IPS-20b (cell line): ENCODE measurements around the gene OR6B2.

Source experiments
- H3K27ac ChIP-seq: one replicate; pipeline ENCODE4 v1.5.1; 2013; ENCODE audit warnings: low read length
- H3K27me3 ChIP-seq: 2 replicates; pipeline ENCODE4 v1.6.1; 2013; ENCODE audit warnings: mild to moderate bottlenecking, low read length, inconsistent platforms; ENCODE audit not compliant: insufficient read depth
- H3K36me3 ChIP-seq: 2 replicates; pipeline ENCODE4 v1.6.1; 2013; ENCODE audit warnings: low read depth, mild to moderate bottlenecking, inconsistent platforms, low read length, moderate library complexity; ENCODE audit not compliant: insufficient read depth
- H3K4me1 ChIP-seq: 2 replicates; pipeline ENCODE4 v1.6.1; 2013; ENCODE audit warnings: mild to moderate bottlenecking, control low read depth, inconsistent platforms, low read length, moderate library complexity; ENCODE audit not compliant: insufficient read depth
- H3K4me3 ChIP-seq: 2 replicates; pipeline ENCODE4 v1.5.1; 2013; ENCODE audit warnings: mild to moderate bottlenecking, low read length, inconsistent platforms
- H3K9ac ChIP-seq: 2 replicates; pipeline ENCODE4 v1.6.1; 2013; ENCODE audit warnings: low read depth, mild to moderate bottlenecking, inconsistent platforms, low read length, moderate library complexity
- H3K9me3 ChIP-seq: 2 replicates; pipeline ENCODE4 v1.6.1; 2013; ENCODE audit warnings: mild to moderate bottlenecking, low read depth, low read length, inconsistent platforms; ENCODE audit not compliant: insufficient read depth

The OR6B2 gene

GRCh38 chr2:240030379-240031094, at the start of gene OR6B2:
Gene OR6B2 (minus strand): TSS chr2:240030429. CDS start chr2:240030429, 0 bp downstream.
- Histone ChIP-seq H3K9ac (no peak within 1 kb of the TSS), H3K4me3 (no peak within 1 kb of the TSS), H3K36me3 (no peaks in the 10 kb centered on the region), H3K4me1 (no peaks in the 10 kb centered on the region), H3K9me3 (no peaks in the 10 kb centered on the region), H3K27me3 (peaks cover 37% of the 10 kb centered on the region), H3K27ac (no peak within 1 kb of the TSS)

GRCh38 chr2:240078631-240079030, 48.4 kb upstream of the OR6B2 start:
- H3K9ac ChIP-seq, result no peak overlapping the region

GRCh38 chr2:240077442-240077841, 47.2 kb upstream of the OR6B2 start:
- Histone ChIP-seq H3K9ac (no peak overlapping the region), H3K4me1 (no peaks in the 10 kb centered on the region), H3K27ac (no peak overlapping the region), H3K9me3 (peaks cover 37% of the 10 kb centered on the region), H3K4me3 (no peak overlapping the region), H3K27me3 (no peaks in the 10 kb centered on the region), H3K36me3 (no peaks in the 10 kb centered on the region)

More at GRCh38 chr2:240078631-240079030, 48.4 kb upstream of the OR6B2 start:
- no peaks in the 10 kb centered on the region for H3K27me3 ChIP-seq
- peaks cover 37% of the 10 kb centered on the region for H3K9me3 ChIP-seq
- H3K36me3 ChIP-seq, result no peaks in the 10 kb centered on the region
- H3K4me1 ChIP-seq, result no peaks in the 10 kb centered on the region
- H3K4me3 ChIP-seq, result no peak overlapping the region
- H3K27ac ChIP-seq, result no peak overlapping the region

GRCh38 chr2:240074545-240074944, 44.3 kb upstream of the OR6B2 start:
- no peaks in the 10 kb centered on the region for H3K4me1 ChIP-seq
- no peaks in the 10 kb centered on the region for H3K36me3 ChIP-seq
- peaks cover 32% of the 10 kb centered on the region for H3K9me3 ChIP-seq
- no peak overlapping the region for H3K9ac ChIP-seq
- H3K27me3 ChIP-seq, result no peaks in the 10 kb centered on the region
- H3K4me3 ChIP-seq, result no peak overlapping the region
- H3K27ac ChIP-seq, result no peak overlapping the region

- no peaks in the 10 kb centered on the region for H3K27me3 ChIP-seq
Observed at GRCh38 chr2:240070907-240071306, 40.7 kb upstream of the OR6B2 start.

GRCh38 chr2:240069829-240070228, 39.6 kb upstream of the OR6B2 start:
- Histone ChIP-seq H3K4me1 (peaks cover 9% of the 10 kb centered on the region; the same call in 1 of the 2 replicates), H3K36me3 (no peaks in the 10 kb centered on the region), H3K9ac (no peak overlapping the region), H3K9me3 (no peaks in the 10 kb centered on the region), H3K4me3 (no peak overlapping the region), H3K27me3 (no peaks in the 10 kb centered on the region), H3K27ac (no peak overlapping the region)

More at GRCh38 chr2:240070907-240071306, 40.7 kb upstream of the OR6B2 start:
- Histone ChIP-seq H3K4me3 (no peak overlapping the region), H3K9ac (no peak overlapping the region), H3K36me3 (no peaks in the 10 kb centered on the region), H3K4me1 (0 out of 2 replicates have a peak, but pooled peaks cover 3% of the 10 kb centered on the region), H3K27ac (no peak overlapping the region), H3K9me3 (peaks cover 3% of the 10 kb centered on the region; the same call in 1 of the 2 replicates)

GRCh38 chr2:240068193-240068592, 38.0 kb upstream of the OR6B2 start:
- Histone ChIP-seq H3K4me1 (peaks cover 11% of the 10 kb centered on the region; the same call in 1 of the 2 replicates), H3K36me3 (no peaks in the 10 kb centered on the region), H3K9me3 (no peaks in the 10 kb centered on the region), H3K27ac (no peak overlapping the region), H3K27me3 (no peaks in the 10 kb centered on the region), H3K4me3 (no peak overlapping the region), H3K9ac (no peak overlapping the region)

- H3K9ac ChIP-seq, result no peak overlapping the region
- no peak overlapping the region for H3K4me3 ChIP-seq
Observed at GRCh38 chr2:240066489-240066888, 36.3 kb upstream of the OR6B2 start.

GRCh38 chr2:240064898-240065297, 34.7 kb upstream of the OR6B2 start:
- Histone ChIP-seq H3K4me3 (no peak overlapping the region), H3K9ac (no peak overlapping the region), H3K27me3 (no peaks in the 10 kb centered on the region), H3K9me3 (no peaks in the 10 kb centered on the region), H3K4me1 (peaks cover 11% of the 10 kb centered on the region; the same call in 1 of the 2 replicates), H3K27ac (no peak overlapping the region), H3K36me3 (no peaks in the 10 kb centered on the region)

More at GRCh38 chr2:240066489-240066888, 36.3 kb upstream of the OR6B2 start:
- Histone ChIP-seq H3K4me1 (peaks cover 11% of the 10 kb centered on the region; the same call in 1 of the 2 replicates), H3K27ac (no peak overlapping the region), H3K36me3 (no peaks in the 10 kb centered on the region), H3K9me3 (no peaks in the 10 kb centered on the region), H3K27me3 (no peaks in the 10 kb centered on the region)

- H3K27me3 ChIP-seq, result no peaks in the 10 kb centered on the region; the same call in 1 of the 2 replicates
- no peaks in the 10 kb centered on the region for H3K36me3 ChIP-seq
- H3K9ac ChIP-seq, result no peak overlapping the region
- H3K27ac ChIP-seq, result no peak overlapping the region
- H3K9me3 ChIP-seq, result no peaks in the 10 kb centered on the region
- no peak overlapping the region for H3K4me3 ChIP-seq
- H3K4me1 ChIP-seq, result peaks cover 9% of the 10 kb centered on the region; the same call in 1 of the 2 replicates
Observed at GRCh38 chr2:240060977-240061591, 30.9 kb upstream of the OR6B2 start.

- Histone ChIP-seq H3K4me3 (no peak overlapping the region), H3K36me3 (no peaks in the 10 kb centered on the region), H3K27me3 (peaks cover 6% of the 10 kb centered on the region; the same call in 1 of the 2 replicates), H3K27ac (no peak overlapping the region), H3K4me1 (no peaks in the 10 kb centered on the region), H3K9me3 (no peaks in the 10 kb centered on the region), H3K9ac (no peak overlapping the region)
Observed at GRCh38 chr2:240056678-240057077, 26.4 kb upstream of the OR6B2 start.
